CD4-positive, alpha-beta T cell treated with Interferon alpha-2 for 1 hour (primary cell): ENCODE data around the gene MCTP1.

Source experiments
- DNase-seq, 2 donors: peaks; one replicate each; pipeline ENCODE4 v3.0.0-alpha.2; 2020 to 2022

Gene MCTP1

DNA sequence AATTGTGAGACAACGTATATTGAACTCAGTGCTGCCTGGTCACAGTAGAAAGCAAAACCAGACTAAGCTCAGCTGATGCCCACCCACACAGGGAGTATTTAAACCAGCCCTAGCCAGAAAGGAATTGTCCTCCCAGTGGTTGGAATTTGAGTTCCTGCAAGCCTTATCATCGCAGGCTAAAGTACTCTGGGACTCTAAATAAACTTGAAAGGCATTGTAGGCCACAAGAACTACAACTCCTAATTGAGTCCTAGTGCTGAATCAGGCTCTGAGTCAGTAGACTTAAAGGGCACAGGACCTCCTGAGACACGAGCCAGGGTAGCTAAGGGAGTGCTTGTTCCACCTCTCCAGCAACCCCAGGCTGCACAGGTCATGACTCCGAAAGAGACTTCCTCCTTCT, 171.4 kb downstream of the MCTP1 start:
- no peak for DNase-seq

DNA sequence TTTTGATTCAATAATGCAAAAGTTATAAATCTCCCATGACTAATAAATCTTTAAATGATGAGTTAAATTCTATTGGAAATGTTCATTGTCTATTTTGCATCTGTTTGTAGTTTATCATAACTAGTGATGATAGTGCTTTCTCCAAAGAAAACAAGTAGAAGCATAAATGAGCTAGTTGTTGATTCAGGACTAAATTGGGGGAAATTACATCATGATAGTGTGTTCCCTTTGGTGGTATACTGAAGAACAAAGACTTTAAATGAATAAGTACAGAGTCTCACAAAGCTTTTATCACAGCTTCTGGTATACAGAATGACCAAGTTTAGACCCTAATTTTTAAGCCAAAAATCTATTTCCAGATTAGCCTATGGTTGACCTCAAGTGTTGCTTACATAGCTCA, 173.8 kb downstream of the MCTP1 start:
- DNase-seq: no peak

DNA sequence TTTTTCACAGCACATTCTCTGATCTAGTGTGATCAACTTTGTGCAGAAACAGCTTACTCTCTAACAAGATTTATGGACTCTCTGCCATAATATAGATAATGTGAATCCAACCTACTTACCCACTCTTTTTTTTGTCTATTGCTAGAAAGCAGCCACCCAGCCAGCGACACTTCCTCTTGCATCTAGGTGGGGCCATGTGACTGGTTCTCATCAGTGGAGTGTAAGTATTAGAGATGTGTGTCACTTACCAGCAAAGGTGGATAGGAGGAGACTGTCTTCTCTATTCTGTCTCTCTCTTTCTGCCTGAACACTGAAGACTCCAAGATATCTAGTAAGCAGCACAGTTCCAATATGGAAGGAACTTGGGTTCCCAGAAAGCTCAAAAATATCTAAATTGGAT, 174.8 kb downstream of the MCTP1 start:
- no peak for DNase-seq

DNA sequence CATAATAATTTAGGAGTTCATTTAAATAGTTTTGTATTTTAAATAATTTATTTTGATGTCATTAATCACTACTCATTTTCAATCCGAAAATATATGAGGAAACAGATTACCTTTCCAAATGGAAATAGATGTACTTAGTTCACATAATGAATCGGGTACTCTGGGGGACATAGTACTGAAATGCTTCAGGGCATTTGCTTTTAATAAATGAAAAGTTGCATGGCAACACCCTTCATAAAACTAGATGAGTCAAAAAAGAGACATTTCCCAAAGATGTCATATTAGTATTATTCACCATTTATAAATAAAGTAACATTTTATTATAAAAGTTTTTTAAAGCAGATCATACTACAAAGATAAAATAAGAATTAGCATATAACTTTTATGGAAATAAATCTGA, 177.8 kb downstream of the MCTP1 start:
- no peak for DNase-seq

DNA sequence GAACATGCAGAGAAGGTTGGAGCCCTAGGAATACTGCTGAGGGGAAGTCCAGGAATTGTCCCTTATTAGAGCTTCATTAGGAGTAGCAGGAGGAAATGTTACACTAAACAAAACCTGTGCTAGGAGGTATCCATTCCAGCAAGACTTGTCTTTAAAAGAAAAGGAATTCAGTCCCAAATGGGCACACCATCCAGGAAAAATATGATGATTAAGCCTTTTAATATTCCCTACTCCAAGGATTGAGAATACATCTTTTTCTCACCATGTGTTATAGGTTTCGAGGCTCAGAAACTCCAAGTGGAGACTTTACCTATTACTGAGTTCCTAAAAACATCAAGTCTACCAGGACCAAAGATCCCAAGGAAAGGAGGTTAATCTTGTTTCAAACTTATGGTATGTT, 179.3 kb downstream of the MCTP1 start:
- DNase-seq: no peak

DNA sequence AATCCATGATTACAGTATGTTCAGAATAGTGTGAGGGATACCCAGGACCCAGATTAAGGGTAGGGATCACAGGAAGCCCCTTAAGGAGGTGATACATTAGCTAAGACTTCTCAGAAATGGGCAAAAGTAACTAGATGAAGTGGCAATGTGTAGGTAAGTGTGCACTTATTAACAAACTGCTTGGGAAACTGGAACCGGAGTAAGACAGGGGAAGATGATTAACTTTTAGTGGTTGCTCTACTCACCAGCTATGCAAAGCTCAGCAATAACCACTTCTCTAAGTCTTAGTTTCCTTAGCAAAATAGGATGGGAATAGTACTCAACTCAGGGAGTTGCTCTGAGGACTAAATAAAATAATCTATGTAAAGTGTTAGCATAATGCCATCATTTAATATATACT, 182.2 kb downstream of the MCTP1 start:
- DNase-seq: no peak

DNA sequence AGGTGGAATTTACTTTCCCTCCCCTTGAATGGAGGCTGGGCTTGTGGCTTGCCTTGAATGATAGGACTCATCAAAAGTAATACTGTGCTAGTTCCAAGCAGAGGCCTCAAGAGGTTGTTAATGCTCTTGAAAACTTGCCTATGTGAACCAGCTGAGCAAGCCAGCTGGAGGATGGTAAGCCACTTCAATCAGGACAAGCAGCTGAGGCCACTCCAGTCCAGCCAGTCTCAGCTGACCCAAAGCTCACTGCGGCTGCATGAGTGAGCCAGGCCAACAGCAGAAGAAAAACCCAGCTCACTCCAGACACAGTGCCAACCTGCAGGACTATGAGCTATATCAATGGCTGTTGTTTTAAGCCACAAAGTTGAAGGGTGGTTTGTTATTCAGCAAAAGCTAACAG, 182.8 kb downstream of the MCTP1 start:
- DNase-seq: no peak

DNA sequence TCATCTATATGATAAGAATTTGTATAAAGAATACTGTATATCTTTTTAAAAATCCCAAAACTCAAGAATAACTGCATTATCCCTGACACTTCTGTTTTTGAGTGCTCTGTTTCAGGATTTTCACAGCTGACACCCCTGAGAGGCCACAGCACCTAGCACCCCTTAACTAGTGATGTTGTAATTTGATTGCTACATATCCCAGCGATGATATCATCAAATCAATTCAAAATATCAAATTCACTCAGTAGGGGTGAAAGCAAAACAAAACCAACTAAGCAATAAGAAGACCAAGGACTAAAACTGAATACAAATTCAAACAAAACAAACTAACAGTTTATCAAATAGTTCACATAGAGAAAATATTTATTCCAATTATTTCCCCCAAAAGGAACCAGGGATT, 184.3 kb downstream of the MCTP1 start:
- no peak for DNase-seq

DNA sequence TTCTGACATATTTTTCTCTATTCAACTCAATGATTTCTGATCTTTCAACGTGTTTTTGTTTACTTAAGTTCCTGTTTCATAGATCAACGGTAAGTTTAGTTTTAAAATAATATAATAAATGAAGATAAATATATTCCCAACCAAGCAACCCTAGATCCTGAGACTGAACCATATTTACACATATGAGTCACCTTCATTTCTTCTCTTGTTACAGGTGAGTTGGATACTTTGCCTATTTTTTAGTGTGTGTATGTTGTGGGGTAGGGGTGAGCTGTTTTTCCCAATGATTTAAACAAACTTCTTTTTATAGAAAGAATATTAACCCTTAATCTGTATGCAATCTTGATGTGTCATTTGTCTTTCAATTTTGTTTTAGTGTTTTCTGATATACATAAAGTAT, 186.9 kb downstream of the MCTP1 start:
- no peak for DNase-seq

DNA sequence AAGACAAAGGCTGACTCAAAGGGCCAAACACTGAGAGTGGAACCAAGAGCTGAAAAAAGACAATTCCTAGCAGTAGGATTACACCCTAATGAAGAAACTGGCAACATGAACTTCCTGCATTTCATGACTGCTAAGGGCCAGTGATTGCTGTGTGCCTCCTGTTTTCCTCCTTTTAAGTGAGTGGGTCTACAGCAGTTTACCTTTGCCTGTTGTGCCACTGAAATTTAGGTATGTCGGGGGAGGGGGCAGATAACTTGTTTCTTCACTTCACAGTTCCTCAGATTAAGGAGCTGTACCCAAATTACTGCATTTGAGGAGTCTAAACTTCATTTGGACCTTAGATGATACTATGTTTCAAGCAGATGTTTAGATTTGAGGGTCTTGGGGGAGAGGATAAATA, 191.7 kb downstream of the MCTP1 start:
- DNase-seq: no peak

DNA sequence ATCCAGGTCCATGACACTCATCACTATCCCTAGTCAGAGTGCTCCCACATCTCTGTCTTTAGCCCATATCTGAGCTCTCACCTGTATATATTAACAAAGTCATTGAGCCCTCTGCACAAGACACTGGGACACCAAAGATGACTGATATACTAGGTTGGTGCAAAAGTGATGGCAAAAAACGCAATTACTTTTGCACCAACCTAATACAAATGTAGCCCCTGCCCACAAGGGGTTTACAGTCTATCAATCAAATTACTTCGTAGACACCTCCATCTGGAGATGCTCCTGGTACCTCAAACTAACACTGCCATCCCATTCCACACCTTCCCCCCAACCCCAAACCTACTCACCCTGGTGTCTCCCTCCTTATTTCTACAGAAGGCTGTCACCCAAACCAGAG, 194.1 kb downstream of the MCTP1 start:
- no peak for DNase-seq

DNA sequence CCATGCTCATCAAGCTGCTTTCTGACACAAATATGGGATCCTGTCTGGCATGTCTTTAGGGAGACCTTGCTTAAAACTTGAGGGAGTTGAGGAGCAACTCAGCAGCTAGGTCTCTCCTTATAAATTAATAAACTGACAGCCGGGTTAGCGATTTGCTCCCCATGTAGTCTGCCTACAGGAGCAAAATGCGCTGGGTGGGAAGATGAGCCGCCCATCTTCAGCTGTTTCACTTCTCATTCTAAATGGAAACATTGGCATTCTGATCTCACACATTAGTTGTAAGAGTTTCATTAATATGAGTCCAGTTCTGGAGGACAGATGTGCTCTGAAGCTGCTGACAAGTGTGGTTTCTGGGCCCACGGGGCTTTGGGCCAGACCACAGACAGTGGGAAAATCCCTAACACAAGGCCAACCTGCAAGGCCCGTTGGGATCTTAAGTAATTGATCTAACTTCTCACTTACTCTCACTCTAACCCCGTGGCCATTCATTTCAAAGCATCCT, 197.0 kb downstream of the MCTP1 start:
- no peak for DNase-seq

DNA sequence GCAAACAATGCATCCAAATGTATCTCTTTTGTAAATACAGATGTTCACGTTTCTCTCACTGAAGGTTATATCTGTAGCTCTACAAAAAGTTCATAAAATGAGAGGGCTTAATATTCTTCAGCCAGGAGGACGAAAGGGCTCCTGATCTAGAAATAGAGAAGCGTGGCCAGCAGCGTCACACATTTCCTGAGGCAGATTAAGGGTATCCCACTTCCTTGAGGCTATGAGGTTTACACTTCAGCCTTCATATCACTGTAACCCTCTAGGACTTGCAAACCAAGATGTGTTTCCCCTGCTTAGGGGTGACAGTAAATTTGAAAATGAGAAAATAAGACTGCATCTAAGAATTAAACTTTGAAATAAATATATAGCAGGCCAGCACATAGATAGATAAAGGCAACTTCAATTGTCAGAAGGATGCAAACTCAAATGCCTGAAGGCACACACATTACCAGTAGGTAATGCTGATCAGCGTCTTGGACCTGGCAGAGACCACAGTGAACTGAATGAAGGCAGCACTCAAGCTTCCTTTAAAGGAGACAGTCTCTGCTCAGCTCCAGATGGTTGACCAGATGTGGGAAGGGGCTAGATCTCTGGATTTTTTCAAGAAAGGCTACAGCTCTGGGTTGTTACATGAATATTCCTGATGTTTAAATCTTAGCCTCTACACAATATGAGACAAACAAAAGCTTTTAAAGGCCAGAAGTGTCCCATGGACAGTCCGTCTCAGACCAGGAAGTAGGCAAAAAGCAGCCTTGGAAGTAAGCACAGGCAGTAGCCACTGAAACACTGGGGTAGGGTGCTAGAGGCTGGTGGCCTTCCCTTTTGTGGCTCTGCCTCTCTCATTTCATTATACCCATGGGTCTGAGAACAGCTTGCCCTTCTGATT, 197.7 kb downstream of the MCTP1 start:
- DNase-seq: no peak

DNA sequence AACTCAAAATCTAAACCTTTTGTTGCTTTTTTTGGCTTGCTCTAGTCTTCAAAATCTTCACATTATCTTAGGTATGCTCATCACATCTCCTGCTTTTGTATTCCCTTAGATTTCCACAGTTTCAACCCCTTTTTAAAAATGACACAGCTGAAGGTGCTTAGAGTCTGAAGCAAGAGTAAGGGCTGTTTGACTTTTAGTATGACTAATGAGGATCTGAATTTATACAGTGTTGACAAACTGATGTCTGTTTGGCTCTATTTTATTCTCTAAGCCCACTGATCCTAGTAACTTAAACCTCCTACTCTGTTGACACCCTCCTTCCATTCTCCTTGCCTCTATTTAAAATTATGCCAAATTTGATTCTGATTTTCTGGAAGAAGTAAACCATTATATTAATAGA, 200.1 kb downstream of the MCTP1 start:
- DNase-seq: no peak

DNA sequence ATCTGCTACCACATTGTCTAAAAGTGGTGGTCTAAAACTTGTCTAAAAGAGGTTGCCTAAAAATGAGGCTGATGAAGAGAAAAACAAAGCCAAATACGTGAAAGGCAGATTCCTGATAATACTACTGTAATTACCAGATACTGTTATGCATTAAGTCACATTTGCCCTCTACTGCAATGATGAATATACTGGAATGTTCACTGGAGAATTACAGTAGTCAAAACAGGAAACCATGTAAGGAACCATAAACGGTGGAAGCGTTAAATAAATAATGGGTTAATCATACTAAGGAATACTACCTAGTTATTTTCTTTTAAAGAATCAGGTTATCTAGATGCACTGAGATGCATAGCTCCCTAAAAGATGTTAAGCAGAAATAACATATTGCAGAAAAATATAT, 201.3 kb downstream of the MCTP1 start:
- DNase-seq: no peak

DNA sequence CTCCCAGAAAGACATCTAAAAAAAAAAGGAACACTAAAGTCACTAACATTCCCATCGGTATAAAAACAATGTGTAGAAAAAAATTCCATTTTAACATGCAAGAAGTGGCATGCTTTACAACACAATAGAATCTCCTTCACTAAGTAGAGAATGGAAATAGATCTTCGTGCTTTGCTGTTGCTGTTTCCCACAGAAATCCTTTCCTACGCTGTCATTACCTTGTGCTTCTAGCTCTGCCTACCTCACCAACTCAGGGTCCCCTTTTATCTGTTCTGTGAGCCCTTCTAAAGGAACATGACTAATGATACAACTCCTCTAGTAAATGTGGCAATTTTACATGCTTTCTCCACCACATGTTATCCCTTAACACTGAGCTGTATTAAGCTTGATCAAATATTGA, 202.9 kb downstream of the MCTP1 start:
- no peak for DNase-seq

DNA sequence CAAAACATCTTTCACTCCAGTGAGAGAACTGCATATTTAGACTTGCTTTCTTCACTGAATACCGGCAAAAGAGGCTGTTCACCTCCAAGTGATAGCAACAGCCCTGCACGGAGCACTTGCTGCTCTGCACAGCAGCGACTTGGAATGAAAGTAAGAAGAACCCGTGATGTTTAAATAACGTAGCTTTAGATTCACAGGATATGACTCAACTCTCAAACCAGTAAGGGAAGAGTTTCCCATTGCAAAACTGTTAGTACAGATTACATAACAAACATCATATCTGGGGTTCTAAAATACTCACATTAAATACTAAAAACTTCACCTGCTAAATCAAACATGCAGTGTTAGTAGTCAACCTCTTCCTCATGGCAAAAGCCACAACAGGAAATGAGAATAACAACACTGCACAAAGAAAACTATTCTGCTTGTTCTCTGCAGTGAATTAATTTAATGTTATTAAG, 203.4 kb downstream of the MCTP1 start:
- DNase-seq: peak; percentile 28 to 52

DNA sequence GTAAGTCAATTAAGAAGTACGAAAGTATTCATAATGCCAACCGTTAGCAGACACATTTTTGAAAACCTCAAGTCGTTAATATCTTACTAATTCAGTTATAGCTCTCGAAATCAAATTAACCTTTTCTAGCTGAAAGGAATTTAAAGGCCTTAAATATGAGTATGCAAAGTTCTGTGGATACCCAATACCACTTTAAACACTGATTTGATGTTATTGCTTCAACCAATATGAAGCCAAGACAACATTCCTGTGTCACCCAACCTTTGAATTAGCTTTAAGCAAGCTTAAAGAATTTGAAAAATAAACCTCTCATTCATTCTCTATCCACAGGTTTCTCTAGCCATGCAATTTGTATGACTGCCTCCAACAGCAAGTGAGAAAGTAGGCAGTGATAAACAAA, 204.5 kb downstream of the MCTP1 start:
- DNase-seq: no peak

DNA sequence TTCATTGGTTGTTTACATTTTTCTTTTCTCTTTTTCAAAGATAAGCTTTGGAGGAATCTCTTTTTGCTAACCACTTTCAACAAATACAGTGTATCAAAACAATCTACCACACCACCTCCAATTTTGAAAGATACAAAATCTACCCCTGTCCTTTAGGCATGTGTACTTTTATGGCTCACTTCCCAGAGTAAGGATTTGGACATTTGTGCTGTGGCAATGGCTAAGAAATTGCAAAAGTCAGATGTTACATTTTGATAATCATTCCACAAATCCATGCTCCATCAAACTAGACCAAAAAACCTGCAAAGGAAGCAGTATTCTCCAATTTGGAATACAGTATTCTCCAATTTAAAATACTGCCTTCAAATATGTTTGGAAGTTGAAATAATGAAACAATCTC, 204.9 kb downstream of the MCTP1 start:
- no peak for DNase-seq

DNA sequence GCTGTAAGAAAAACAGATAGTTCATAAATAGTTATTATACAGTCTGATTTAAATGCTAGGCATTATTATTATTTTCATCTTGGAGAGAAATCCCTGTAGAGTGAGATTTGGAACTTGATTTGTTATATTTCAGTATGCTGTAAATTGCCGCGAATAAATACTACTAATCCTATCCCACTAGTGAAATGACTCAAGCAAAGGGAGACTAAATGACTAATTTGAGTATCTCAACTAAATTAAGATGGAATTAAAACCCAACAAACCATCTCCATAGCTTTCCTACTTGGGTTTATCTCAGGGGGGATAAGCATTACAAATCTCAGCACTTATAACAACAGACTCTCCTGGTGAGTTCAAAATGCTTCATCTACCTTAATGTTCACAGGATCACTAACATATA, 206.0 kb downstream of the MCTP1 start:
- no peak for DNase-seq

DNA sequence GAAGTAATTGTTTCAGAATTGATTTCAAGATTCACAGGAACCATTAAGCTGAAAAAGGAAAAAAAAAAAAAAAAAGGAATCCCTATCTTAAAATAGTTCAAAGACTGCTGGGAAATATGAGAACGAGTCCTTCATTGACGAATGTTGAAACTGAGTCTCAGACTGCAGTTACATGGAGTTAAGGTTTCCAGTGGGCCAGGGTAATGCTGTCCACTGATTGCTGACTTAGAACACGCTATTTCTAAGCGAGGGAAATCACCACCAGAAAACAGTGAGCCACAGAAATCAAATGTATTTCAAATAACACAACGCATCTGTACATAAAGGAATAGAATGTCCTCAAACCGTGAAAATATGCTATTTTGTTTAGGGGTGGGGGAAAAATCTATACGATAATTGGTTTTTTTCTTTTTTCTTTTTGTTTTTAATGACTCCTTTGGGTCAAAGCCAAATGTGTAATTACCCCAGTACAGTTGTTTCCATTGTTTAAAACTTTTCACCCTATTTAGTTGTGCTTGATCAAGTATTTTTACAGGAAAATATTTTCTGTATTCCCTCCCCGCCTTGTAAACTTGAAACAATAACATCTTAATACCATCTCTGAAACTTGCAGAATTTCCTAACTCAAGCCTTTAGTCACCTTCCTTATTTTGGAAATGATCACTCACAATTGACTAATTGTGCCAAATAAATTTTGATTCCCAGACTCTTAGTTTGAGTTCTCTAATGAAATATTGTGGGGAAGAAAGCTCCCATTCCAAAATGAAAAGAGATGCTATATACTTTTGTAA, 208.3 kb downstream of the MCTP1 start:
- no peak for DNase-seq

DNA sequence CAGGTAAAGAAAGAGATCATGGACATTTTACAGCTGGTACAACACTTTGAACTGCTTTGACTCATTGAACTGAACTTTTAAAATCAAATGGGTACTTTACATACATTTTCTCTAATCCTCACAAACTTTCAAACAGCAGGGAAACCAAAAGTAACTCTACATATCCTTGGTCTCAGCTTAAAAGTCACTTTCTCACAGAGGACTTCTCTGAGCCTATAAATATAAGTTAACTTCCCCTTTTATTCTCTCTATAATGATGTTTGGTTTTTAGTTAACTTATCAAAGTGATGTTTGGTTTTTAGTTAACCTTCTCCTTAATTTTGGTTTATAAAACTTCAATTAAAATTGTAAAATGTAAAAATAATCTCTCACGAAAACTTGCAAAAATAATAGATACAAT, 209.8 kb downstream of the MCTP1 start:
- DNase-seq: no peak

DNA sequence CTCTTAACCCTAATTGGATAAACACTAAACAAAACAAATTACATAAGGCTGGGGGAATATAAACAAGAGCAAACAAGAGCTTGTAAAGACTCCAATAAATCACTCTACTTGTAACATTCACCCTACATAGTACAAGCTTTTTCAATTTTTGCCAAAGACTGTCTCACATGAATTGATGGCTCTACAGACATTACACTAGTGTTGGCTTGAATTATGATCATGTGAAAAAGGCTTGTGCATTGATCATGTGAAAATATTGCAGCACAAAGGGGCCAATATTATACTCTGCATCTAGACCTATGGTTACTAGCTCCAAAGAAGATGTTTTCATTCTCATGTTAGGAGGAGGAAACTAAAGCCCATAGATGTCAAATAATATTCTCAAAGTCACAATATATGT, 212.6 kb downstream of the MCTP1 start:
- DNase-seq: no peak

DNA sequence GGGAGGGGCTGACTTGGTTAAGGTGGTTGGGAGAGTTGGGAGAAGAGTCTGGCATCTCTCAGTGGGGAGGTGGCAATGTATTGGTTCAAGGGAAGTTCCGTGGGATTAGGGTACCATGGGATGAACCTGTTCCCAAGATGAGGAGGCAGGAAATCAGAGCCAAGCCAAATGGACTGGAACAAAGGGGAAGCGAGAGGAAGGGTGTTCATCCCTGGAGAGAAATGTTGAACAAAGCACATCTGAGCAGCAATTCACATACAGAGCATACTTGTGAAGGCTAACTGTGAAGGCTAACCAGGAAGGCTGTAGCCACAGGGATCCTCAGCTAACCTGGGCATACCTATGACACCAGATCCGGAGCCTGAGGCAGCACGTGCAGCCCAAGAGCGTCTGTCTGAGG, 214.0 kb downstream of the MCTP1 start:
- DNase-seq: no peak
